ENCODE data around the gene SORBS1. TPM values are rescaled to one million over a fixed set of nuclear protein-coding genes. Genes with fewer than 3 reads are reported as not detected.

SORBS1 gene
- total and polyA plus RNA-seq, 9 of the 15 experiments (the other 6 are each of a cell fraction or from before 2014, with no cell fraction given): 2.0 to 13.3 (median 6.5) TPM

DNA sequence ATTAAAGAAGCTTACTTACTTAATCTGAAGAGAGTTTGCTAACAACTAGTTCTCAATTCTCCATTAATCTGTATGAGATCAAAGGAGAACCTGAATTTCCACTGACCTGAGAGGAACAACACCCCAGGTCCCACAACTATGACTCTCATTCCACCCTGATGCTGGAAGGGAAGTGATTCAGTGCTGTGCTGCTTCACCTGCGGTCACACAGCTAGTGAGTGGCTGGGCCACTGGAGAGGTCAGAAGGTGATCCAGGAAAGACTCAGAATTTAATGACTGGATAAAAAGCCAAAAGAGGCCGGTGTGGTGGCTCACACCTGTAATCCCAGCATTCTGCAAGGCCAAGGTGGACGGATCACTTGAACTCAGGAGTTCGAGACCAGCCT lies 23.6 kb downstream of the SORBS1 start:
- TF ChIP-seq ZNF354B (CRISPR knock-in tag; IDR thresholded peaks at IDR 0.05) (no peak), RHOXF2B (CRISPR knock-in tag; conservative IDR thresholded peaks at IDR 0.05) (no peak), ZNF311 (CRISPR knock-in tag; IDR thresholded peaks at IDR 0.05) (no peak), ARID1B (IDR thresholded peaks at IDR 0.05) (no peak), CHD1 (IDR thresholded peaks at IDR 0.05; ENCODE audit: low read length) (no peak), ILK (tag; IDR thresholded peaks at IDR 0.05; ENCODE audit: borderline replicate concordance, low read depth) (no peak), CREBBP (IDR thresholded peaks at IDR 0.05; ENCODE audit: low read depth, low read length) (no peak)
- TF ChIP-seq, protein P1, sequence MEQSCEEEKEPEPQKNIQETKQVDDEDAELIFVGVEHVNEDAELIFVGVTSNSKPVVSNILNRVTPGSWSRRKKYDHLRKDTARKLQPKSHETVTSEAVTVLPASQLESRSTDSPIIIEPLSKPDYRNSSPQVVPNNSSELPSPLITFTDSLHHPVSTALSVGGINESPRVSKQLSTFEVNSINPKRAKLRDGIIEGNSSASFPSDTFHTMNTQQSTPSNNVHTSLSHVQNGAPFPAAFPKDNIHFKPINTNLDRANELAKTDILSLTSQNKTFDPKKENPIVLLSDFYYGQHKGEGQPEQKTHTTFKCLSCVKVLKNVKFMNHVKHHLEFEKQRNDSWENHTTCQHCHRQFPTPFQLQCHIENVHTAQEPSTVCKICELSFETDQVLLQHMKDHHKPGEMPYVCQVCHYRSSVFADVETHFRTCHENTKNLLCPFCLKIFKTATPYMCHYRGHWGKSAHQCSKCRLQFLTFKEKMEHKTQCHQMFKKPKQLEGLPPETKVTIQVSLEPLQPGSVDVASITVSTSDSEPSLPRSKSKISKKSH (CRISPR knock-in tag; IDR thresholded peaks at IDR 0.05): no peak
- TF ChIP-seq, protein P2, sequence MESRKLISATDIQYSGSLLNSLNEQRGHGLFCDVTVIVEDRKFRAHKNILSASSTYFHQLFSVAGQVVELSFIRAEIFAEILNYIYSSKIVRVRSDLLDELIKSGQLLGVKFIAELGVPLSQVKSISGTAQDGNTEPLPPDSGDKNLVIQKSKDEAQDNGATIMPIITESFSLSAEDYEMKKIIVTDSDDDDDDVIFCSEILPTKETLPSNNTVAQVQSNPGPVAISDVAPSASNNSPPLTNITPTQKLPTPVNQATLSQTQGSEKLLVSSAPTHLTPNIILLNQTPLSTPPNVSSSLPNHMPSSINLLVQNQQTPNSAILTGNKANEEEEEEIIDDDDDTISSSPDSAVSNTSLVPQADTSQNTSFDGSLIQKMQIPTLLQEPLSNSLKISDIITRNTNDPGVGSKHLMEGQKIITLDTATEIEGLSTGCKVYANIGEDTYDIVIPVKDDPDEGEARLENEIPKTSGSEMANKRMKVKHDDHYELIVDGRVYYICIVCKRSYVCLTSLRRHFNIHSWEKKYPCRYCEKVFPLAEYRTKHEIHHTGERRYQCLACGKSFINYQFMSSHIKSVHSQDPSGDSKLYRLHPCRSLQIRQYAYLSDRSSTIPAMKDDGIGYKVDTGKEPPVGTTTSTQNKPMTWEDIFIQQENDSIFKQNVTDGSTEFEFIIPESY (CRISPR knock-in tag; IDR thresholded peaks at IDR 0.05): no peak

More for the DNA sequence above, 23.6 kb downstream of the SORBS1 start:
- no peak overlapping the region for H3K27ac ChIP-seq (ENCODE audit: extremely low read depth, low read depth, low read length)
- no peak for ATAC-seq
- no peak overlapping the region for H2AFZ ChIP-seq (ENCODE audit: low read depth, low read length)
- DNase-seq (ENCODE audit: extremely low read depth in 1 of 4, low spot score in 3 of 4): no peak
- H3K9me1 ChIP-seq (ENCODE audit: control insufficient read depth, insufficient read depth, low read length): peaks cover 2% of the 10 kb centered on the region
- FAIRE-seq: no peak
- H3K4me1 ChIP-seq (replicated peaks in 1 of 2; ENCODE audit: control insufficient read depth in 2 of 2, insufficient read depth in 2 of 2, low read length in 2 of 2): peaks cover 26 to 63% of the 10 kb centered on the region in 2 experiments
- no peak overlapping the region for H3K4me2 ChIP-seq (ENCODE audit: insufficient read depth, low read length)
- no peaks in the 10 kb centered on the region; the same call in 2 of the 3 replicates for H3K36me3 ChIP-seq (ENCODE audit: control insufficient read depth, insufficient read depth, low read length)
- no peaks in the 10 kb centered on the region for H4K20me1 ChIP-seq (replicated peaks; ENCODE audit: control insufficient read depth, insufficient read depth, low read length)
- no peaks in the 10 kb centered on the region for H3K9me3 ChIP-seq (replicated peaks; ENCODE audit: control insufficient read depth, insufficient read depth, low read depth, low read length)
- H3K79me2 ChIP-seq (ENCODE audit: control insufficient read depth, insufficient read depth, low read length): peaks cover 21% of the 10 kb centered on the region; the same call in 2 of the 3 replicates
- H3K9ac ChIP-seq (ENCODE audit: insufficient read depth in 1 of 2, low read depth in 2 of 2, low read length in 2 of 2): no peak overlapping the region
- BruUV-seq (replicated peaks): no TSS peak
- in situ Hi-C loops (cut with MboI): no loop called here
- no peaks in the 10 kb centered on the region for H3K27me3 ChIP-seq (ENCODE audit: control insufficient read depth in 2 of 2, insufficient read depth in 2 of 2, low read length in 2 of 2)
- intact Hi-C loops (cut with micrococcal nuclease): no loop called here
- POLR2A ChIA-PET: no interaction called here
- no peak overlapping the region for H3K4me3 ChIP-seq
- 86% methylated on average over 4 of the region's 4 CpGs for WGBS (ENCODE audit: insufficient coverage, low coverage, missing lambda C conversion rate)
- CTCF ChIA-PET (ENCODE audit: low intra/inter-chr PET ratio): no interaction called here
